A673 (cell line): ENCODE data around the gene NAIF1.

ENCODE experiments used
- CTCF ChIP-seq: fragments of 300-800, 200-600 bp; sonication (generic); conservative IDR thresholded peaks from 2 replicates; pipeline ENCODE4 v1.5.1; 2017; ENCODE audit warnings: low read depth, mild to moderate bottlenecking, antibody characterized with exemption, low read length, moderate library complexity, mixed read lengths
- EZH2 ChIP-seq: fragments of 200-600 bp; sonication (generic); IDR thresholded peaks from 2 replicates; pipeline ENCODE4 v1.6.1; 2017; ENCODE audit warnings: borderline replicate concordance, low read depth, mild to moderate bottlenecking, mixed read lengths, antibody characterized with exemption, low read length; ENCODE audit not compliant: poor library complexity, severe bottlenecking

DNA sequence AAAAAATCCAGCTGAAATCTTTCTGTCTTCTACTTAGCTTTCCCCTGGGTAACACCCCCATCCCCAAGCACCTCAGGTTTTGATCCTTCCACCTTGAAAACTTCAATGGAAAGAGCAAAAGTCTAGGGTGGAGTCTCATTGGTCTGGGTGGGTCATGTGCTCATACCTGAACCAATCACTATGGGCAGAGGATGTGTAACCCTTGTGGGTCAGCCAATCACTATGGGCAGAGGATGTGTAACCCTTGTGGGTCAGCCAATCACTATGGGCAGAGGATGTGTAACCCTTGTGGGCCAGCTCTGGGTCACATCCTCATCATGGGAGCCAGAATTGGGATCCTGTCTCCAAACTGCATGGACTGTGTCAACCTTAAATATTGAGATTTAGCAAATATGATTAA, 18.5 kb downstream of the NAIF1 start:
- TF ChIP-seq CTCF (no peak), EZH2 (no peak)
